CD14-positive monocyte (primary cell): ENCODE data around the gene CHD2. TPM values are rescaled to one million over a fixed set of nuclear protein-coding genes. Genes with fewer than 3 reads are reported as not detected.
A peak's percentile ranks its signal among the peaks of the same experiment; 100 is the strongest.

Experiments used
- DNase-seq, 3 donors: peaks; one replicate each; pipeline ENCODE4 v3.0.0-alpha.2; 2011 to 2022
- H2AFZ ChIP-seq: 2 replicates; pipeline ENCODE4 v1.6.0; 2012; ENCODE audit warnings: mild to moderate bottlenecking, low read depth, low read length, inconsistent platforms; ENCODE audit not compliant: insufficient read depth, poor library complexity, severe bottlenecking
- H3K27ac ChIP-seq, 2 donors: 1 replicate in 1 of 2; 2 replicates in 1 of 2; pipeline ENCODE4 v1.5.1; 2012 to 2013; ENCODE audit warnings: low read length in 2 of 2, control low read depth in 1 of 2, inconsistent platforms in 1 of 2, low read depth in 1 of 2, mild to moderate bottlenecking in 1 of 2
- H3K27me3 ChIP-seq, 2 donors: one replicate each; pipeline versions ENCODE4 v1.6.0 to v1.6.1; 2011 to 2013; ENCODE audit warnings: low read length in 2 of 2; ENCODE audit not compliant: control insufficient read depth in 2 of 2, insufficient read depth in 2 of 2
- H3K36me3 ChIP-seq, 2 donors: replicated peaks in 1 of 2; 1 replicate in 1 of 2; 2 replicates in 1 of 2; pipeline versions ENCODE4 v1.5.1 to v1.6.1; 2012 to 2013; ENCODE audit warnings: low read length in 2 of 2, control low read depth in 1 of 2, inconsistent platforms in 1 of 2, mild to moderate bottlenecking in 1 of 2; ENCODE audit not compliant: insufficient read depth in 2 of 2, control insufficient read depth in 1 of 2
- H3K4me1 ChIP-seq, 2 donors: 1 replicate in 1 of 2; 2 replicates in 1 of 2; pipeline versions ENCODE4 v1.5.1 to v1.6.1; 2012 to 2013; ENCODE audit warnings: low read length in 2 of 2, control low read depth in 1 of 2, inconsistent platforms in 1 of 2, mild to moderate bottlenecking in 1 of 2, moderate library complexity in 1 of 2; ENCODE audit not compliant: insufficient read depth in 2 of 2, control insufficient read depth in 1 of 2
- H3K4me2 ChIP-seq: replicated peaks from 2 replicates; pipeline ENCODE3; 2012; ENCODE audit warnings: low read length, moderate library complexity, mild to moderate bottlenecking; ENCODE audit not compliant: poor library complexity, severe bottlenecking; ENCODE audit errors: extremely low read depth
- H3K4me3 ChIP-seq, 3 experiments: fragments of 200-600 bp in 1 of 3; sonication (generic) in 1 of 3; replicated peaks in 1 of 3; 1 replicate in 2 of 3; 2 replicates in 1 of 3; pipeline ENCODE4 v1.5.1; 2011 to 2013; ENCODE audit warnings: low read length in 3 of 3, mild to moderate bottlenecking in 3 of 3, control low read depth in 2 of 3, low read depth in 2 of 3, inconsistent platforms in 1 of 3, moderate library complexity in 1 of 3
- H3K79me2 ChIP-seq: 2 replicates; pipeline ENCODE4 v1.6.0; 2012; ENCODE audit warnings: mild to moderate bottlenecking, control low read depth, inconsistent platforms, low read length, moderate library complexity; ENCODE audit not compliant: insufficient read depth
- H3K9ac ChIP-seq: 2 replicates; pipeline ENCODE4 v1.6.0; 2017; ENCODE audit warnings: low read length, mild to moderate bottlenecking; ENCODE audit not compliant: insufficient read depth, poor library complexity, severe bottlenecking
- H3K9me3 ChIP-seq, 2 donors: replicated peaks in 1 of 2; 1 replicate in 1 of 2; 2 replicates in 1 of 2; pipeline versions ENCODE4 v1.5.1 to v1.6.1; 2012 to 2013; ENCODE audit warnings: low read length in 2 of 2, control low read depth in 1 of 2; ENCODE audit not compliant: control insufficient read depth in 1 of 2, insufficient read depth in 1 of 2
- H4K20me1 ChIP-seq: 2 replicates; pipeline ENCODE4 v1.6.0; 2012; ENCODE audit warnings: mild to moderate bottlenecking, low read length, control low read depth, moderate library complexity; ENCODE audit not compliant: insufficient read depth
- H3K27ac Mint-ChIP-seq, 7 donors: one replicate each; pipeline ENCODE4 v1.8.0; 2020; ENCODE audit warnings: mild to moderate bottlenecking in 7 of 7, mixed read lengths in 7 of 7, moderate library complexity in 6 of 7, inconsistent platforms in 2 of 7
- H3K27me3 Mint-ChIP-seq, 3 donors: one replicate each; pipeline ENCODE4 v1.8.0; 2021 to 2022; ENCODE audit warnings: low read depth in 3 of 3, mild to moderate bottlenecking in 3 of 3, mixed read lengths in 3 of 3, moderate library complexity in 3 of 3, inconsistent platforms in 1 of 3
- H3K36me3 Mint-ChIP-seq, 2 donors: one replicate each; pipeline ENCODE4 v1.8.0; 2020; ENCODE audit warnings: mixed read lengths in 2 of 2, inconsistent platforms in 1 of 2, mild to moderate bottlenecking in 1 of 2
- H3K4me1 Mint-ChIP-seq: one replicate; pipeline ENCODE4 v1.8.0; 2020; ENCODE audit warnings: mild to moderate bottlenecking, mixed read lengths
- H3K4me3 Mint-ChIP-seq, 2 donors: one replicate each; pipeline ENCODE4 v1.8.0; 2020; ENCODE audit warnings: mild to moderate bottlenecking in 2 of 2, mixed read lengths in 2 of 2, moderate library complexity in 1 of 2
- H3K9me3 Mint-ChIP-seq, 7 donors: one replicate each; pipeline ENCODE4 v1.8.0; 2020 to 2022; ENCODE audit warnings: mixed read lengths in 7 of 7, mild to moderate bottlenecking in 6 of 7, moderate library complexity in 6 of 7, inconsistent platforms in 2 of 7
- WGBS: methylation state at CpG from one replicate; pipeline ENCODE4 v1.1.5; 2013; ENCODE audit warnings: missing lambda C conversion rate; ENCODE audit not compliant: insufficient coverage; 5-methylcytosine and 5-hydroxymethylcytosine counted together
- intact Hi-C, 2 donors: fragments of 100-400 bp; cut with micrococcal nuclease; formaldehyde crosslinking; loops; one replicate each; pipeline versions ENCODE4 v1.15.0 to v1.15.1; 2023
- polyA plus RNA-seq, 3 donors: library from polyadenylated mRNA; depleted of rRNA in 1 of 3; unstranded in 2 of 3; stranded (reverse) in 1 of 3; fragments of 300-500 nt in 2 of 3; fragments of >200 nt in 1 of 3; fragmentation: Illumina TruSeq in 2 of 3; gene quantifications; 1 replicate in 2 of 3; 2 replicates in 1 of 3; pipeline ENCODE4 v1.2.3, GENCODE V29; 2012 to 2021
- TF ChIP-seq, protein P1 (sequence below): fragments of 200-600 bp; IDR thresholded peaks from one replicate; pipeline ENCODE4 v1.8.0; 2022; ENCODE audit warnings: antibody characterized with exemption, mild to moderate bottlenecking

The CHD2 gene
- polyA plus RNA-seq, 3 donors, result 9.6 to 61.2 (median 11.4) TPM

DNA sequence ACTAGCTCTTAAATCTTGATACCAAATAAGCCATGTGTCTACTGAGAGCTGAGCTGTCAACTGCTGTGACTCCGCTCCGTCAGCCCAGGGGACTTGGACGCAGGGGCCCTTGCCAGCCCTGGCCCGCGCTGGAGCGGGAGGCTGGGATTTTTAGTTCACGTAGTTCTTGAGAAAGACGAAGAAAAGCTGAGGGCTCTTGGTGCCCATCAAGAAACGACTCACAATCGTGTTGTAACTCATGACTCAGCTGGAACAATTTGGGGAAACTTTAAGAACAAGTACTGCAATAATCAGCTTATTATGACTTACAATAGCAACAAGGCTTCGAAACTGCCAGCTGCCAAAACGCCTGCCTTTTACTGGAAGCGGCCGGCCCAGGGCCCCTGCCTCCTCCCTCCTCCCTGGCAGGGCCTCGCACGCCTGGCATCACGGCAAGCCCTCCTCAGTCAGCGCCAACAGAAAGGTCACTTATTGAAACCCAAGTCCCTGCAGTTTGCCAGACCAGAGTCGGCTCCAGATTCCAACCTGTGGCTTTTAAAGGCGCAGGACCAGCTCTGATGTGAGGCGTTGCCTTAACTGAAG lies 128.6 kb downstream of the CHD2 start:
- peak overlapping the region; percentile 18 for H2AFZ ChIP-seq
- peaks cover 21% of the 10 kb centered on the region for H4K20me1 ChIP-seq
- H3K9ac ChIP-seq, result peak overlapping the region; percentile 35
- intact Hi-C loops, result loop anchor here in 1 of 2 donors (10.0 kb wide), 1 partner anchor 234 kb away; no protein-coding TSS in a partner anchor
- H3K4me2 ChIP-seq, result peak overlapping the region; percentile 35
- no peaks in the 10 kb centered on the region for H3K9me3 ChIP-seq
- WGBS, result 10% methylated on average over 15 of the region's 21 CpGs
- Mint-ChIP-seq H3K27ac (peak overlapping the region; percentile 93 to 98 (median 97)), H3K4me3 (peak overlapping the region; percentile 7 to 68), H3K36me3 (peaks cover 26 to 32% of the 10 kb centered on the region in 2 donors), H3K4me1 (peaks cover 64% of the 10 kb centered on the region), H3K27me3 (peaks cover 0 to 2% (median 2%) of the 10 kb centered on the region in 3 donors), H3K9me3 (peaks cover 0 to 6% (median 3%) of the 10 kb centered on the region in 7 donors)
- H3K79me2 ChIP-seq, result peaks cover 6% of the 10 kb centered on the region
- no peaks in the 10 kb centered on the region for H3K27me3 ChIP-seq
- peak overlapping the region in 1 of 3 experiments; percentile 18 for H3K4me3 ChIP-seq
- peak overlapping the region; percentile 87 to 95 for H3K27ac ChIP-seq
- peaks cover 12 to 16% of the 10 kb centered on the region in 2 donors for H3K36me3 ChIP-seq
- peak; percentile 84 to 95 (median 89) for DNase-seq
- TF ChIP-seq, protein P1, sequence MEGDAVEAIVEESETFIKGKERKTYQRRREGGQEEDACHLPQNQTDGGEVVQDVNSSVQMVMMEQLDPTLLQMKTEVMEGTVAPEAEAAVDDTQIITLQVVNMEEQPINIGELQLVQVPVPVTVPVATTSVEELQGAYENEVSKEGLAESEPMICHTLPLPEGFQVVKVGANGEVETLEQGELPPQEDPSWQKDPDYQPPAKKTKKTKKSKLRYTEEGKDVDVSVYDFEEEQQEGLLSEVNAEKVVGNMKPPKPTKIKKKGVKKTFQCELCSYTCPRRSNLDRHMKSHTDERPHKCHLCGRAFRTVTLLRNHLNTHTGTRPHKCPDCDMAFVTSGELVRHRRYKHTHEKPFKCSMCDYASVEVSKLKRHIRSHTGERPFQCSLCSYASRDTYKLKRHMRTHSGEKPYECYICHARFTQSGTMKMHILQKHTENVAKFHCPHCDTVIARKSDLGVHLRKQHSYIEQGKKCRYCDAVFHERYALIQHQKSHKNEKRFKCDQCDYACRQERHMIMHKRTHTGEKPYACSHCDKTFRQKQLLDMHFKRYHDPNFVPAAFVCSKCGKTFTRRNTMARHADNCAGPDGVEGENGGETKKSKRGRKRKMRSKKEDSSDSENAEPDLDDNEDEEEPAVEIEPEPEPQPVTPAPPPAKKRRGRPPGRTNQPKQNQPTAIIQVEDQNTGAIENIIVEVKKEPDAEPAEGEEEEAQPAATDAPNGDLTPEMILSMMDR, result no peak
- H3K4me1 ChIP-seq, result peaks cover 66 to 70% of the 10 kb centered on the region in 2 donors

GRCh38 chr15:93029214-93029835 lies 129.2 kb downstream of the CHD2 start:
- Histone ChIP-seq H3K4me2 (peak overlapping the region; percentile 35), H4K20me1 (peaks cover 21% of the 10 kb centered on the region), H2AFZ (peak overlapping the region; percentile 18), H3K27ac (peak overlapping the region; percentile 87 to 95), H3K4me1 (peaks cover 66 to 69% of the 10 kb centered on the region in 2 donors), H3K27me3 (no peaks in the 10 kb centered on the region), H3K79me2 (peaks cover 6% of the 10 kb centered on the region), H3K4me3 (peak overlapping the region in 1 of 3 experiments; percentile 18), H3K9me3 (no peaks in the 10 kb centered on the region), H3K36me3 (peaks cover 9 to 10% of the 10 kb centered on the region in 2 donors), H3K9ac (no peak overlapping the region)
- Mint-ChIP-seq H3K9me3 (peaks cover 0 to 6% (median 3%) of the 10 kb centered on the region in 7 donors), H3K27ac (peak overlapping the region; percentile 93 to 98 (median 96)), H3K36me3 (peaks cover 20 to 26% of the 10 kb centered on the region in 2 donors), H3K4me3 (peak overlapping the region in 1 of 2 donors; percentile 68), H3K4me1 (peaks cover 64% of the 10 kb centered on the region), H3K27me3 (peaks cover 2% of the 10 kb centered on the region in 3 donors)
- TF ChIP-seq, protein P1, result no peak
- intact Hi-C loops, result loop anchor here in 1 of 2 donors (10.0 kb wide), 1 partner anchor 235 kb away; no protein-coding TSS in a partner anchor
- DNase-seq, result peak in 2 of 3 donors; percentile 52
- 13% methylated on average over 11 of the region's 17 CpGs for WGBS
